H9 (cell line): Measurements from ENCODE around the gene PIPOX. TPM values are rescaled to one million over a fixed set of nuclear protein-coding genes. Genes with fewer than 3 reads are reported as not detected.

Source experiments
- DNase-seq: peaks from one replicate; pipeline ENCODE4 v3.0.0-alpha.2; 2017
- H2AFZ ChIP-seq: one replicate; pipeline ENCODE4 v1.6.1; 2013; ENCODE audit warnings: mild to moderate bottlenecking, low read length, control low read depth, moderate library complexity
- H2AK5ac ChIP-seq: 2 replicates; pipeline ENCODE4 v1.6.1; 2013; ENCODE audit warnings: low read length, control low read depth, mixed read lengths; ENCODE audit not compliant: insufficient read length
- H2BK120ac ChIP-seq: one replicate; pipeline ENCODE4 v1.6.1; 2013; ENCODE audit warnings: low read depth, mild to moderate bottlenecking, low read length, control low read depth, inconsistent platforms; ENCODE audit not compliant: poor library complexity, severe bottlenecking
- H2BK12ac ChIP-seq: 2 replicates; pipeline ENCODE4 v1.6.1; 2013; ENCODE audit warnings: low read length, control low read depth, mixed read lengths, low read depth; ENCODE audit not compliant: insufficient read length
- H2BK15ac ChIP-seq: 2 replicates; pipeline ENCODE4 v1.6.1; 2013; ENCODE audit warnings: low read depth, low read length, control low read depth
- H2BK20ac ChIP-seq: one replicate; pipeline ENCODE4 v1.6.1; 2013; ENCODE audit warnings: low read depth, mild to moderate bottlenecking, low read length, control low read depth, inconsistent platforms; ENCODE audit not compliant: poor library complexity, severe bottlenecking
- H2BK5ac ChIP-seq: 2 replicates; pipeline ENCODE4 v1.6.1; 2013; ENCODE audit warnings: low read length, control low read depth, mixed read lengths; ENCODE audit not compliant: insufficient read length
- H3K14ac ChIP-seq: 2 replicates; pipeline ENCODE4 v1.6.1; 2013; ENCODE audit warnings: low read length, control low read depth; ENCODE audit not compliant: insufficient read depth
- H3K18ac ChIP-seq: 2 replicates; pipeline ENCODE4 v1.6.1; 2013; ENCODE audit warnings: low read depth, mild to moderate bottlenecking, mixed read lengths, low read length, control low read depth; ENCODE audit not compliant: insufficient read length
- H3K23ac ChIP-seq: 2 replicates; pipeline ENCODE4 v1.6.1; 2013; ENCODE audit warnings: low read length, control low read depth, mixed read lengths, low read depth; ENCODE audit not compliant: insufficient read length
- H3K23me2 ChIP-seq: 2 replicates; pipeline ENCODE4 v1.6.1; 2013; ENCODE audit warnings: low read depth, mild to moderate bottlenecking, mixed read lengths, low read length, control low read depth; ENCODE audit not compliant: insufficient read length, poor library complexity, severe bottlenecking
- H3K27ac ChIP-seq: 2 replicates; pipeline ENCODE4 v1.5.1; 2013; ENCODE audit warnings: low read length, control low read depth, mixed read lengths, low read depth; ENCODE audit not compliant: insufficient read length
- H3K27me3 ChIP-seq: 2 replicates; pipeline ENCODE4 v1.6.1; 2013; ENCODE audit warnings: low read length, control low read depth, inconsistent platforms; ENCODE audit not compliant: insufficient read depth
- H3K4ac ChIP-seq: 2 replicates; pipeline ENCODE4 v1.6.1; 2013; ENCODE audit warnings: low read depth, mild to moderate bottlenecking, control low read depth, inconsistent platforms, low read length, moderate library complexity
- H3K4me1 ChIP-seq: 2 replicates; pipeline ENCODE4 v1.6.1; 2013; ENCODE audit warnings: low read length, control low read depth, inconsistent platforms; ENCODE audit not compliant: insufficient read depth
- H3K4me2 ChIP-seq: 2 replicates; pipeline ENCODE4 v1.6.1; 2013; ENCODE audit warnings: low read length, control low read depth, mixed read lengths; ENCODE audit not compliant: insufficient read length, insufficient read depth
- H3K56ac ChIP-seq: 2 replicates; pipeline ENCODE4 v1.6.1; 2013; ENCODE audit warnings: low read depth, mild to moderate bottlenecking, mixed read lengths, low read length, control low read depth; ENCODE audit not compliant: insufficient read length
- H3K79me1 ChIP-seq: 2 replicates; pipeline ENCODE4 v1.6.1; 2013; ENCODE audit warnings: low read depth, mild to moderate bottlenecking, moderate library complexity, low read length, control low read depth, inconsistent platforms; ENCODE audit not compliant: insufficient read depth, poor library complexity, severe bottlenecking
- H3K79me2 ChIP-seq: 2 replicates; pipeline ENCODE4 v1.6.1; 2013; ENCODE audit warnings: low read length, control low read depth, inconsistent platforms; ENCODE audit not compliant: insufficient read depth
- H3K9ac ChIP-seq: 2 replicates; pipeline ENCODE4 v1.6.1; 2013; ENCODE audit warnings: low read length, control low read depth, mixed read lengths; ENCODE audit not compliant: insufficient read length; ENCODE audit errors: extremely low read depth
- H3K9me3 ChIP-seq: one replicate; pipeline ENCODE4 v1.6.1; 2013; ENCODE audit warnings: low read depth, low read length, inconsistent platforms; ENCODE audit not compliant: control insufficient read depth
- H3T11ph ChIP-seq: one replicate; pipeline ENCODE4 v1.6.1; 2013; ENCODE audit warnings: mild to moderate bottlenecking, low read length, control low read depth, inconsistent platforms
- H4K20me1 ChIP-seq: one replicate; pipeline ENCODE4 v1.6.1; 2013; ENCODE audit not compliant: control insufficient read depth, insufficient read length, insufficient read depth
- H4K5ac ChIP-seq: 2 replicates; pipeline ENCODE4 v1.6.1; 2013; ENCODE audit warnings: low read depth, mild to moderate bottlenecking, mixed read lengths, low read length, control low read depth; ENCODE audit not compliant: insufficient read length
- H4K8ac ChIP-seq: replicated peaks from 2 replicates; pipeline ENCODE4 v1.6.1; 2013; ENCODE audit warnings: low read length, control low read depth, mixed read lengths, low read depth; ENCODE audit not compliant: insufficient read length
- H4K91ac ChIP-seq: 2 replicates; pipeline ENCODE4 v1.6.1; 2013; ENCODE audit warnings: low read depth, mild to moderate bottlenecking, moderate library complexity, mixed read lengths, low read length, control low read depth; ENCODE audit not compliant: insufficient read length
- H3K27ac Mint-ChIP-seq, 3 experiments: 2 replicates in 2 of 3; 3 replicates in 1 of 3; pipeline ENCODE4 v1.8.0; 2020 to 2021; ENCODE audit warnings: mixed read lengths in 3 of 3, mild to moderate bottlenecking in 1 of 3, moderate library complexity in 1 of 3
- H3K27me3 Mint-ChIP-seq: 2 replicates; pipeline ENCODE4 v1.8.0; 2021; ENCODE audit warnings: low read depth, mild to moderate bottlenecking, moderate library complexity, mixed read lengths
- H3K36me3 Mint-ChIP-seq, 3 experiments: 2 replicates in 2 of 3; 3 replicates in 1 of 3; pipeline ENCODE4 v1.8.0; 2020 to 2021; ENCODE audit warnings: low read depth in 3 of 3, mixed read lengths in 3 of 3; ENCODE audit not compliant: insufficient read depth in 1 of 3
- H3K4me1 Mint-ChIP-seq, 2 experiments: 2 replicates each; pipeline ENCODE4 v1.8.0; 2020; ENCODE audit warnings: mixed read lengths in 2 of 2
- H3K4me3 Mint-ChIP-seq, 2 experiments: 2 replicates in 1 of 2; 3 replicates in 1 of 2; pipeline ENCODE4 v1.8.0; 2020 to 2021; ENCODE audit warnings: mild to moderate bottlenecking in 2 of 2, mixed read lengths in 2 of 2, moderate library complexity in 1 of 2
- H3K9me3 Mint-ChIP-seq, 2 experiments: 2 replicates in 1 of 2; 3 replicates in 1 of 2; pipeline ENCODE4 v1.8.0; 2020; ENCODE audit warnings: mild to moderate bottlenecking in 2 of 2, mixed read lengths in 2 of 2, moderate library complexity in 1 of 2
- CTCF ChIP-seq: fragments of 200-600 bp; sonication (generic); conservative IDR thresholded peaks from 3 replicates; pipeline ENCODE4 v1.8.0; 2021; ENCODE audit warnings: antibody characterized with exemption, mild to moderate bottlenecking
- WGBS: extraction: QIAGEN DNeasy Blood & Tissue Kit; methylation state at CpG from one replicate; pipeline ENCODE4 v1.1.7; 2013; ENCODE audit warnings: missing lambda C conversion rate, low lambda C conversion rate, mixed read lengths; ENCODE audit not compliant: insufficient read length; ENCODE audit errors: extremely low coverage; 5-methylcytosine and 5-hydroxymethylcytosine counted together
- total RNA-seq: library from RNA; stranded (reverse); gene quantifications from 2 replicates; pipeline ENCODE4 v1.2.1, GENCODE V29; 2021

The PIPOX gene
- total RNA-seq, 1 experiment from 2014 or later = 30.1 TPM

GRCh38 chr17:28997806-28998205, 45.1 kb upstream of the PIPOX start:
- no peak overlapping the region for H2BK20ac ChIP-seq
- H3K9ac ChIP-seq = no peak overlapping the region
- H3K4ac ChIP-seq = no peak overlapping the region
- no peak overlapping the region for H2BK120ac ChIP-seq
- peaks cover 42 to 48% of the 10 kb centered on the region in 2 experiments for H3K4me1 Mint-ChIP-seq
- no peaks in the 10 kb centered on the region for H4K20me1 ChIP-seq
- H3K79me1 ChIP-seq = no peaks in the 10 kb centered on the region
- H4K8ac ChIP-seq = no peak overlapping the region
- peaks cover 36% of the 10 kb centered on the region for H3K27me3 Mint-ChIP-seq
- no peak overlapping the region for H3K23ac ChIP-seq
- no peak overlapping the region for H4K5ac ChIP-seq
- no peak overlapping the region for H3K4me2 ChIP-seq
- no peak overlapping the region for H3T11ph ChIP-seq
- no peaks in the 10 kb centered on the region for H3K27me3 ChIP-seq
- H3K9me3 ChIP-seq = no peaks in the 10 kb centered on the region
- no peak overlapping the region for H4K91ac ChIP-seq
- H3K4me3 Mint-ChIP-seq = no peak overlapping the region
- no peaks in the 10 kb centered on the region; a peak in 1 of 7 replicates for H3K36me3 Mint-ChIP-seq
- no peak for TF ChIP-seq CTCF
- no peak overlapping the region for H2AK5ac ChIP-seq
- peaks cover 10% of the 10 kb centered on the region; the same call in 1 of the 2 replicates for H3K4me1 ChIP-seq
- no peaks in the 10 kb centered on the region for H3K9me3 Mint-ChIP-seq
- no CpG with 5 or more reads among the region's 1 CpG for WGBS
- H3K56ac ChIP-seq = no peak overlapping the region
- DNase-seq = no peak
- H3K18ac ChIP-seq = no peak overlapping the region
- no peak overlapping the region for H3K14ac ChIP-seq
- no peaks in the 10 kb centered on the region for H3K23me2 ChIP-seq
- no peak overlapping the region for H2BK15ac ChIP-seq
- no peak overlapping the region for H2AFZ ChIP-seq
- H3K27ac Mint-ChIP-seq = no peak overlapping the region
- no peaks in the 10 kb centered on the region for H3K79me2 ChIP-seq
- H2BK5ac ChIP-seq = no peak overlapping the region
- no peak overlapping the region for H3K27ac ChIP-seq
- no peak overlapping the region for H2BK12ac ChIP-seq
